Naive thymus-derived CD4-positive, alpha-beta T cell (primary cell): ENCODE data around the gene IFT25. TPM values are rescaled to one million over a fixed set of nuclear protein-coding genes. Genes with fewer than 3 reads are reported as not detected.
"Not testable (repeated sequence)": the region's sequence is repeated elsewhere in the genome, so short reads cannot be mapped to it uniquely, and the experiment has no call there.

Experiments
- ATAC-seq: fragments of 150-1000 bp; cut with Tn5 transposase; 2 replicates; pipeline ENCODE4 v1.10.0; 2021; ENCODE audit warnings: mild to moderate bottlenecking, moderate library complexity
- CTCF ChIA-PET: fragments of 350-600 bp; sonication (Branson Sonifier 250); formaldehyde crosslinking; loops from one replicate; lab custom pipeline; 2021; ENCODE audit warnings: antibody characterized with exemption; lab: Charles Lee
- POLR2A ChIA-PET: fragments of 350-600 bp; sonication (Branson Sonifier 250); formaldehyde crosslinking; loops from one replicate; lab custom pipeline; 2021; ENCODE audit warnings: antibody characterized with exemption, inconsistent platforms; lab: Charles Lee
- DNase-seq, 9 donors: peaks; one replicate each; pipeline versions ENCODE4 v3.0.0 to v3.0.0-alpha.2; 2020 to 2022; ENCODE audit warnings: mixed read lengths in 1 of 9
- H3K27ac ChIP-seq: one replicate; pipeline ENCODE4 v1.7.0; 2013; ENCODE audit warnings: mild to moderate bottlenecking, low read depth, low read length, moderate library complexity
- H3K27me3 ChIP-seq, 2 donors: one replicate each; pipeline ENCODE4 v1.7.0; 2013; ENCODE audit warnings: low read length in 2 of 2, mild to moderate bottlenecking in 2 of 2, moderate library complexity in 2 of 2; ENCODE audit not compliant: control insufficient read depth in 2 of 2, insufficient read depth in 2 of 2
- H3K36me3 ChIP-seq, 3 experiments: 1 replicate in 2 of 3; 2 replicates in 1 of 3; pipeline ENCODE4 v1.7.0; 2013; ENCODE audit warnings: low read length in 3 of 3, mild to moderate bottlenecking in 3 of 3, moderate library complexity in 1 of 3; ENCODE audit not compliant: insufficient read depth in 3 of 3, control insufficient read depth in 2 of 3
- H3K4me1 ChIP-seq, 2 donors: one replicate each; pipeline ENCODE4 v1.7.0; 2013; ENCODE audit warnings: low read length in 2 of 2, mild to moderate bottlenecking in 2 of 2, moderate library complexity in 1 of 2; ENCODE audit not compliant: control insufficient read depth in 2 of 2, insufficient read depth in 2 of 2
- H3K4me3 ChIP-seq: 2 replicates; pipeline ENCODE4 v1.7.0; 2013; ENCODE audit warnings: mild to moderate bottlenecking, low read length
- H3K9me3 ChIP-seq, 3 experiments: 1 replicate in 2 of 3; 2 replicates in 1 of 3; pipeline ENCODE4 v1.7.0; 2013; ENCODE audit warnings: low read length in 3 of 3; ENCODE audit not compliant: control insufficient read depth in 2 of 3
- H3K27ac Mint-ChIP-seq, 9 donors: one replicate each; pipeline ENCODE4 v1.8.0; 2020 to 2022; ENCODE audit warnings: mixed read lengths in 9 of 9, mild to moderate bottlenecking in 8 of 9, moderate library complexity in 5 of 9, inconsistent platforms in 2 of 9
- H3K27me3 Mint-ChIP-seq, 5 donors: one replicate each; pipeline ENCODE4 v1.8.0; 2021 to 2022; ENCODE audit warnings: mixed read lengths in 5 of 5, mild to moderate bottlenecking in 1 of 5
- H3K36me3 Mint-ChIP-seq, 5 donors: one replicate each; pipeline ENCODE4 v1.8.0; 2020 to 2022; ENCODE audit warnings: mixed read lengths in 5 of 5, mild to moderate bottlenecking in 3 of 5, inconsistent platforms in 1 of 5
- H3K4me1 Mint-ChIP-seq, 7 donors: one replicate each; pipeline ENCODE4 v1.8.0; 2020 to 2022; ENCODE audit warnings: mixed read lengths in 7 of 7, mild to moderate bottlenecking in 3 of 7, inconsistent platforms in 1 of 7
- H3K4me3 Mint-ChIP-seq, 10 donors: one replicate each; pipeline ENCODE4 v1.8.0; 2020 to 2022; ENCODE audit warnings: mild to moderate bottlenecking in 10 of 10, mixed read lengths in 10 of 10, moderate library complexity in 6 of 10, inconsistent platforms in 2 of 10
- H3K9me3 Mint-ChIP-seq, 11 donors: one replicate each; pipeline ENCODE4 v1.8.0; 2020 to 2022; ENCODE audit warnings: mixed read lengths in 11 of 11, mild to moderate bottlenecking in 4 of 11, inconsistent platforms in 1 of 11, moderate library complexity in 1 of 11
- intact Hi-C, 2 donors: fragments of 100-400 bp; cut with micrococcal nuclease; formaldehyde crosslinking; loops; one replicate each; pipeline ENCODE4 v1.15.1; 2023
- polyA plus RNA-seq, 2 donors: library from polyadenylated mRNA; unstranded; fragments of 300-500 nt; fragmentation: Illumina TruSeq; gene quantifications; one replicate each; pipeline ENCODE4 v1.2.3, GENCODE V29; 2021
- total RNA-seq, 6 experiments: library from RNA in 5 of 6; stranded (reverse) in 5 of 6; gene quantifications; 1 replicate in 5 of 6; 2 replicates in 1 of 6; pipeline ENCODE4 v1.2.3 and lab custom pipeline; 2021 to 2026

IFT25 gene
- total and polyA plus RNA-seq, 7 experiments from 2014 or later = 17.5 to 59.9 (median 41.3) TPM

- ATAC-seq, intact Hi-C loops, H3K27me3 ChIP-seq, CTCF ChIA-PET, H3K27ac Mint-ChIP-seq, POLR2A ChIA-PET, H3K9me3 ChIP-seq, H3K4me1 ChIP-seq, H3K4me3 Mint-ChIP-seq, H3K9me3 Mint-ChIP-seq, H3K4me3 ChIP-seq, H3K4me1 Mint-ChIP-seq, DNase-seq, H3K27me3 Mint-ChIP-seq, H3K27ac ChIP-seq: not testable (repeated sequence)
- H3K36me3 ChIP-seq = peaks cover 0 to 17% (median 0%) of the 10 kb centered on the region in 3 experiments
- H3K36me3 Mint-ChIP-seq = peaks cover 2 to 43% (median 16%) of the 10 kb centered on the region in 5 donors
Observed at GRCh38 chr1:53969323-53969722, 23.8 kb upstream of the IFT25 start.

DNA sequence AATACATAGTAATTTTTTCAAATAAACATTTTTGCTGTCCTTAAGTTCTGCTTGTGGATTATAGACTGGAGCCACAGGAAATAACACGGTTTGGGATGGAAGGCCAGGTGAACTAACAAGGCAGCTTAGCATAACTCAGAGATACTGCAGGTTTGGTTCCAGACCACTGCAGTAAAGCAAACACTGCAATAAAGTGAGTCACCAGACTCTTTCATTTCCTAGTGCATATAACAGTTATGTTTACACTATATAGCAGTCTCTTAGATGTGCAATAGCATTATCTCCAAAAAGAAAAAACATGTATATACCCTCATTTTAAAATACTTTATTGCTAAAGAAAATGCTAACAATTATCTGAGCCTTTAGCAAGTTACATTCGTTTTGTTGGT is 22.6 kb upstream of the IFT25 start:
- no peak for DNase-seq
- H3K4me3 Mint-ChIP-seq = no peak overlapping the region
- intact Hi-C loops = no loop called here
- H3K4me1 ChIP-seq = no peaks in the 10 kb centered on the region
- peaks cover 0 to 4% (median 0%) of the 10 kb centered on the region in 7 donors for H3K4me1 Mint-ChIP-seq
- peaks cover 0 to 29% (median under 1%) of the 10 kb centered on the region in 3 experiments for H3K36me3 ChIP-seq
- POLR2A ChIA-PET = no interaction called here
- CTCF ChIA-PET = no interaction called here
- H3K36me3 Mint-ChIP-seq = peaks cover 6 to 50% (median 21%) of the 10 kb centered on the region in 5 donors
- H3K27ac Mint-ChIP-seq = no peak overlapping the region
- H3K4me3 ChIP-seq = no peak overlapping the region
- no peaks in the 10 kb centered on the region for H3K9me3 ChIP-seq
- no peak overlapping the region for H3K27ac ChIP-seq
- no peaks in the 10 kb centered on the region for H3K27me3 Mint-ChIP-seq
- no peak for ATAC-seq
- no peaks in the 10 kb centered on the region for H3K9me3 Mint-ChIP-seq
- H3K27me3 ChIP-seq = no peaks in the 10 kb centered on the region

DNA sequence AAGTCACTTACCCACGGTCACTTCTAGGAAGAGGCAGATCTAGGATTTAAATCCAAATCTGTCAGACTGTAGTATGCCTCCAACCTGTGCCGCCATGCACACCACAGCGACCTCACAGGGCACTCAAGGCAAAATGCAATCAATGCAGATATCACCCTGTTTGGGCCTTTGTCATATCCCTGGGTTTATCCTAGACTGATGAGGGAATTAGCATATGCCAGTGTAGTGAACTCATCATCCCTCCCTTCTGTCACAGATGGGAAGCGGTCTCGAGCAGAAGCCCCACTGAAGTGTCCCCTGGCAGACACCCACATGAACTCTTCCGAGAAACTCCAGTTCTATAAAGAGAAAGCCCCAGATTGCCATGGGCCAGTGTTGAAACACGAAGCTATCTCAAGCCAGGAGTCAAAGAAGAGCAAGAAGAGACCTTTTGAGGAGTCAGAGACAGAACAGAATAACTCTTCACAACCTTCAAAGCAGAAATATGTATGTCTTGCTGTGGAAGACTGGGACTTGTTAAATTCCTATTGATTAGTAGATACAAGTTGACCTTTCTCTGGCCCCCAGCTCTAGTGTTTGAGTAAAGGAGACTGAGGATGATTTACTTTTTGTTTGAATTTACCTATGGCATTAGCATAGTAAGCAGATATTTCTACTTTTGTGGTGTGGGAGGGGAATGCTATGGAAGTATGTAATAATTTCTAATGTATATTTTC is 22.1 kb upstream of the IFT25 start:
- H3K4me1 ChIP-seq = no peaks in the 10 kb centered on the region
- Mint-ChIP-seq H3K9me3 (no peaks in the 10 kb centered on the region), H3K36me3 (peaks cover 10 to 50% (median 21%) of the 10 kb centered on the region in 5 donors), H3K27ac (peak overlapping the region in 1 of 9 donors; percentile 9), H3K4me1 (peaks cover 0 to 4% (median 0%) of the 10 kb centered on the region in 7 donors), H3K4me3 (no peak overlapping the region), H3K27me3 (no peaks in the 10 kb centered on the region)
- no peaks in the 10 kb centered on the region for H3K27me3 ChIP-seq
- no peak for ATAC-seq
- no peak overlapping the region for H3K4me3 ChIP-seq
- POLR2A ChIA-PET = no interaction called here
- peaks cover 3 to 34% (median 6%) of the 10 kb centered on the region in 3 experiments for H3K36me3 ChIP-seq
- intact Hi-C loops = no loop called here
- H3K27ac ChIP-seq = no peak overlapping the region
- no peaks in the 10 kb centered on the region for H3K9me3 ChIP-seq
- CTCF ChIA-PET = no interaction called here
- no peak for DNase-seq

DNA sequence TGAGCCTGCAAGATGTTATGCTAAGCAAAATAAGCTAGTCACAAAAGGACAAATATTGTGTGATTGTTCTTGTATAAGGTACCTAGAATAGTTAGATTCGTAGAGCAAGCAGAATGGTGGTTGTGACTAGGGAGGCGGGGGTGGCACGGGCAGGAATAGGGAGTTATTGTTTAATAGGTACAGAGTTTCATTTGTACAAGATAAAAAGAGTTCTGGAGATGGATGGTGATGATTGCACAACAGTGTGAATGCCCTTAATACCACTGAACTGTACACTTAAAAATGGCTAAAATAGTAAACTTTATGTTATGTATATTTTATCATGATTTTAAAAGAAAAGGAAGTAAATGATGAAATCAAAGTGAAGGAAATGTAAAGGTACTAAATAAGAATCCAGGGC is 21.3 kb upstream of the IFT25 start:
- H3K27ac ChIP-seq = no peak overlapping the region
- ChIA-PET POLR2A (no interaction called here), CTCF (no interaction called here)
- H3K9me3 Mint-ChIP-seq = no peaks in the 10 kb centered on the region
- intact Hi-C loops = no loop called here
- H3K4me3 Mint-ChIP-seq = no peak overlapping the region
- H3K4me3 ChIP-seq = no peak overlapping the region
- no peaks in the 10 kb centered on the region for H3K4me1 ChIP-seq
- H3K9me3 ChIP-seq = no peaks in the 10 kb centered on the region
- H3K36me3 ChIP-seq = peaks cover 7 to 42% (median 13%) of the 10 kb centered on the region in 3 experiments
- DNase-seq = no peak
- H3K27ac Mint-ChIP-seq = peak overlapping the region in 1 of 9 donors; percentile 19
- H3K36me3 Mint-ChIP-seq = peaks cover 10 to 56% (median 22%) of the 10 kb centered on the region in 5 donors
- ATAC-seq = no peak
- no peaks in the 10 kb centered on the region for H3K27me3 ChIP-seq
- peaks cover 0 to 4% (median 0%) of the 10 kb centered on the region in 7 donors for H3K4me1 Mint-ChIP-seq
- H3K27me3 Mint-ChIP-seq = no peaks in the 10 kb centered on the region

GRCh38 chr1:53964109-53964508 is 18.6 kb upstream of the IFT25 start:
- H3K4me3 Mint-ChIP-seq = no peak overlapping the region
- ChIA-PET CTCF (no interaction called here), POLR2A (interaction anchor here (0.7 kb wide), 1 partner anchor 19 kb away, joined by 4 read pairs; the partner anchor contains the start of gene IFT25)
- Histone ChIP-seq H3K27ac (no peak overlapping the region), H3K4me3 (no peak overlapping the region), H3K36me3 (peaks cover 7 to 53% (median 13%) of the 10 kb centered on the region in 3 experiments), H3K4me1 (no peaks in the 10 kb centered on the region), H3K27me3 (no peaks in the 10 kb centered on the region), H3K9me3 (no peaks in the 10 kb centered on the region)
- no peak for DNase-seq
- ATAC-seq = no peak
- intact Hi-C loops = no loop called here
- peaks cover 0 to 4% (median 0%) of the 10 kb centered on the region in 7 donors for H3K4me1 Mint-ChIP-seq
- no peak overlapping the region for H3K27ac Mint-ChIP-seq
- peaks cover 7 to 52% (median 23%) of the 10 kb centered on the region in 5 donors for H3K36me3 Mint-ChIP-seq
- H3K27me3 Mint-ChIP-seq = no peaks in the 10 kb centered on the region
- no peaks in the 10 kb centered on the region for H3K9me3 Mint-ChIP-seq

DNA sequence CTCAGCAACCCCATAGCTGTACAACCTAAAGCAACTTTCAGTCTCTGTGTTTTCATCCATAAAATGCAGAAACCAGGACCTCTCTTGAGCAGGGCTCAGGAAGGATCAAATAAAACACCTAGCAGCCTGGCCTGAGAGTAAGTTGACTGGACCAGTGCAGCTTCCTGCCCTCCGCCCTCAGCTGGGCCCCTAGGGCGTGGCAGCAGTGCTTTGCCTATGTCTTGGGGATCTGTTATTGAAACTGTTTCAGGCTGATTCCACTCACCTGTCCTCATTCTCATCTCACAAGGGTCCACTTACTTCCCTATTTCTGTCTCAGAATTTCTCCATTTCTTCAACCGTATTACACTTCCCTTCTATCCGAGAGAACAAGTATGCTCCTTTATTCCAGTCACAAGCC is 18.0 kb upstream of the IFT25 start:
- Histone ChIP-seq H3K27me3 (no peaks in the 10 kb centered on the region), H3K27ac (no peak overlapping the region), H3K36me3 (peaks cover 7 to 50% (median 13%) of the 10 kb centered on the region in 3 experiments), H3K4me3 (no peak overlapping the region), H3K9me3 (no peaks in the 10 kb centered on the region), H3K4me1 (no peaks in the 10 kb centered on the region)
- Mint-ChIP-seq H3K27me3 (no peaks in the 10 kb centered on the region), H3K27ac (no peak overlapping the region), H3K4me3 (no peak overlapping the region), H3K4me1 (peaks cover 0 to 4% (median 0%) of the 10 kb centered on the region in 7 donors), H3K36me3 (peaks cover 7 to 50% (median 20%) of the 10 kb centered on the region in 5 donors), H3K9me3 (no peaks in the 10 kb centered on the region)
- POLR2A ChIA-PET = interaction anchor here (0.7 kb wide), 1 partner anchor 19 kb away, joined by 4 read pairs; the partner anchor contains the start of gene IFT25
- no peak for DNase-seq
- CTCF ChIA-PET = interaction anchor here (2.0 kb wide), 1 partner anchor 103 kb away, joined by 10 read pairs; no protein-coding TSS in a partner anchor
- ATAC-seq = no peak
- intact Hi-C loops = no loop called here
